COLO668 (cell line): ENCODE data around the gene CHRDL2.

Source experiments
- DNase-seq: peaks from one replicate; lab custom pipeline; 2025; ENCODE audit not compliant: unreplicated experiment; lab: John Stamatoyannopoulos, UW

The CHRDL2 gene

GRCh38 chr11:74749127-74749964 is 18.1 kb upstream of the CHRDL2 start:
- peak; percentile 61 for DNase-seq

DNA sequence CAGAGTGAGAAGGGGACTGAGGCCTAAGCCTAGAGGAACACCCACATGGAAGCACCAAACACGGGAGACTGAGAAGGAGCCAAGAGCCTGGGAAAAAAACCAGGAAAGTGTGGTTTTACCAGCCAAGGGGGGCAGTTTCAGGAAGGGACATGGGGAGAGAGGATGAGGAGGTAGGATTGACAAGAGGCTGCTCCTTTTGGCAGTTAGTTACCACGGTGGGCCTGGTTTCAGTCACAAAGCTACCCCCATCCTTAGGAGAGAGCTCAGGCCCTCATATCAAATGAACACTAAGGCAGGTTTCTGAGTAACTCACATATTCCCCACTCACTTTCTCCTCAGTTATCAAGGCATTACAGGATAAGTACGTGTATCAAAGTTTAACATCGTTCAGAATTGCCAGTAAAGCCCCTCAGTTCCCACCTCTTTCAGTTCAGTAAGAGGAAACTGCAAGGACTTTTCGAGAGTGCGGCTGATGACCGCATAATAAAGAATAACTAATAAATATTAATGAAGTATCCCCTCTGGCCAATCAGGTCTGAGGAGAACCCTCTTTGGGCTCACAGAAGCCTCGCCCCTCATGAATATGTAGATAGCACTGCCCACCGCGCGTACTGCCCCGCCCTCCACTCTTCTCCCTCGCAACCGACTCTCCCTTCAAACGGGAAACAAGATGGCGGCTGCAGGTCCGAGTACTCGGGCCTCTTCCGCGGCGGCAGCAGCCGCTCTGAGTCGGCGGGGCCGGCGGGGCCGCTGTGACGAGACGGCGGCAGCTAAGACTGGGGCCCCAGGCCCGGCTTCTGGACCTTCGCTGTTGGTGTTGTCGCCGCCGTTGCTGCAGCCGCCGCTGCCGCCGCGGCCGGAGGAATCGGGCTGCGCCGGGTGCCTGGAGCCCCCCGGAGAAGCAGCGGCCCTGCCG is 17.2 kb upstream of the CHRDL2 start, which contains the start of gene RNF169:
RNF169 (plus strand) TSS at position 639 of the 916 bp plus-strand sequence; CDS start at position 671, 32 bp downstream.
- DNase-seq = peak; percentile 87

GRCh38 chr11:74746868-74747267 is 15.6 kb upstream of the CHRDL2 start:
- no peak for DNase-seq

DNA sequence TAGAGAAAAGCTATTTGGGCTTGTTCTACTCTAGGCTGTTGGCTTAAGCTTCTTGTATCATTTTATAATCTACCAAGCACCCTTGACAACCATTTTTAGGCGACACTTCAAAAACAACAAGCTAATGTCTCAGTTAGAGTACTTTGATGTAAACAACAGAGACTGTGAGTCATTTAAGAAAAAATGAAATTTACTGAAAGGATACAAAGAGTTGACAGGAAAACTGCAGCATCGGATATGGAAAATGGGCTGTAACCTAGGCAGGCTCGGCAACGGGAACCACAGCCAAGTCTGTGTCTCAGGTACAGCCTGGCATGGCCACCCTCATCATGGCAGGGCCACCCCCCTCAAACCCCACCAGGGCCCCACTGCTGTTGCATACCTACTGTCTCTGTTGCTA is 13.1 kb upstream of the CHRDL2 start:
- no peak for DNase-seq

DNA sequence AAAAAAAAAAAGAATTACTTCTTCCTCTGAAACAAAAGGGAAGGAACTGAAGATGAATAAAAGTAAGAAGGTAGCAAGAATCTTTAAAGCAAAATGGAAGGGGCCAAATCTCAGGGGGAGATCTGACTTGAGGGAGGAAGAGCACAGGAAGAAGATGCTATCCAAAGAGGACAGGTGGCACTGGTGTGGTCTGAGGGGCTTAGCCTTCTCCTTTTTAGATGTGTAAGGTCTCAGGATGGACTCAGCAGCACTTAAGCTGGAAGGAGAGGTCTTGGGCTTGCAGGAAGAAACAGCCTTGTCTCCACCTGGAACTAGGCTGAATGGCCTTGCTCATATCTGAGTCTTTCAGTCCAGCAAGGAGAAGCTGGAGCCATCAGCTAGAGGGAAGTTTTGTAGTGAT is 12.4 kb upstream of the CHRDL2 start:
- DNase-seq = no peak

DNA sequence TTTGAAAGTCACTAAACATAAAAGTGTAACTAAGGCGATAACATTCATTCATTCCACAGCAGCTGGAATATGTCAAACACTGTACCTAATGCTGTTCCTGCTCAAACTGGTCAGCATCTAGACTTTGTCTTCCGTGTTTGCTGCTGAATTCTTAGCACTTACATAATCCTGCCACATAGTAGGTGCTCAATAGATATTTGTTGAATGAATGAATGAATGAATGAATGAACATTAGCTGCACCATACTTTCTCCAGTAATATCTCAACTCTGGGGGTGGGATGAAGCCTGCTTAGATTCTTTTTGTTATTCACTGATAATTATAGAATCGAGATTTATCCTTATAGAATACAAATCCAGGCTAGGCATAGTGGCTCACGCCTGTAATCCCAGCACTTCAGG is 10.8 kb upstream of the CHRDL2 start:
- DNase-seq = no peak

DNA sequence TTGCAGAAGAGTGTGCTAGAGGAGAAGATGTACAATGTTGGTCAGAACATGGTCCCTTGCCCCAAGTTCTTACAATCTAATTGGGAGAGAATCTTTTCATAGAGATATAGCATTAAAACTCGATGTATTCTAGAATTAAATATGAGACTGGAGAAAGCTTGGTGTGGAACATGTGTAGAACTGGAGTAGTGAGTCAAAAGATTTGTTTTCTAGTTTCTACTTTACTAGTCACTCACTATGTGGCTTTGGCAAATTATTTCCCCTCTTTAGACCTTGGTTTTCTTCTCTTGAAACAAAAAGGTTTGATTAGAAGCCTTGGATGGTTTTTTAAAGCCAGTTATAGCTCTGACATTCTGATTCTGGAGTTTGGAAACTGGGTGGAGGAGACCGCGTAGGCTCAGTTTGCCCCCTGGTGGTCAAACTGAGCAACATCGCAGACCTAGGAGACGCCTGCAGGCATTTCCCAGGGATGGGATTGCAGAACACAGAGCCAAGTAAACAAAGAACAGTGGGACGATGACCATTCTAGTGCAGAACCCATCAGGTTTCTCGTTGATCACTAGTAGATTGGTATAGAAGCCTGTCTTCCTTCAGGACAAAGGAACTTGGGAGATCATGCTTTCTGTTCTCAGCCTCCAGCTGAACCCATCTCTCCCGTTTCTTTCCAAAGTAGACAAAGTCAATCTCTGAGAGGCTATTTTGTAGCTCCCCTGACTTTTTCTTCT is 8.5 kb upstream of the CHRDL2 start:
- peak; percentile 47 for DNase-seq

DNA sequence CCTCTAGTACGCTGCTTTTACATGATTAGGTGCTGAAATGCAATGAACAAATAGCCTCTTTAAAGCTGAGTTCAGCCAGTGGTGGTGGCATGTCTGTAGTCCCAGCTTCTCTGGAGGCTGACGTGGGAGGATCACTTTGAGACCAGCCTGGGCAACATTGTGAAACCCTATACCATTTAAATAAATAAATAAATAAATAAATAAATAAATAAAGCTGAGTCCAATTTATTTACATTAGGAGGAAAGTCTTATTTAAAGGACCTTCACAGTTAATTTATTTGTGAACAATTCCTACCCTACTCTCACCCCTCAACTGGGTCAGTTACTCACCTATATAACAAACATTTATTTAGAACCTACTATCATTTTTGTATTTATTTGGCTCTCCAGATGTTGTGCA is 4.8 kb upstream of the CHRDL2 start:
- no peak for DNase-seq

DNA sequence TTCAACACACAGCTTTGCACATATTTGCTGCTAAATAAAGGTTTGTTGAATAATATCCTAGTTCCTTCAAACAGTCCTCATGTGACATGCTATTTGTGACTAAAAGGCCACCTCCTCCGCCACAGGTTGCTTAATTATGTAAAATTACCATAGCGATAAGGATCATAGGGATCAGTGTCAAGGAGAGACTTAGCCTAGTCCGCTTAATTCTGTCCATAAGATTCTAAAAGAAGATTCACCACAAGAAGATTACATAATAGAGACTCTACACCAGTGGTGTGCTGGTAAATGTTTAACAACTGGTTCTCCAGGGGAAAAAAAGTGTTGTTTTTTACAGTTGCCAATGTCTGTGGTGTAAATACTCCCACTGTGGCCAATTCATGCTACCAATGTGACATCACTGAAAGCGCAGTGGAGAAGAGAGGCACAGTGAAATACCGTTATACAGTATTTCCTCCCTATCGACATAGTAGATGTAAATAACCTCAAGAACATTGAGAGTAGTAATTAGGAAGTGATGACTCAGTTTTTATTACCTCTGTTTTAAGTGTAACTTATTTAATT is 4.2 kb upstream of the CHRDL2 start:
- no peak for DNase-seq

- DNase-seq = no peak
These were observed 3.3 kb upstream of the CHRDL2 start for GRCh38 chr11:74734559-74734925.

DNA sequence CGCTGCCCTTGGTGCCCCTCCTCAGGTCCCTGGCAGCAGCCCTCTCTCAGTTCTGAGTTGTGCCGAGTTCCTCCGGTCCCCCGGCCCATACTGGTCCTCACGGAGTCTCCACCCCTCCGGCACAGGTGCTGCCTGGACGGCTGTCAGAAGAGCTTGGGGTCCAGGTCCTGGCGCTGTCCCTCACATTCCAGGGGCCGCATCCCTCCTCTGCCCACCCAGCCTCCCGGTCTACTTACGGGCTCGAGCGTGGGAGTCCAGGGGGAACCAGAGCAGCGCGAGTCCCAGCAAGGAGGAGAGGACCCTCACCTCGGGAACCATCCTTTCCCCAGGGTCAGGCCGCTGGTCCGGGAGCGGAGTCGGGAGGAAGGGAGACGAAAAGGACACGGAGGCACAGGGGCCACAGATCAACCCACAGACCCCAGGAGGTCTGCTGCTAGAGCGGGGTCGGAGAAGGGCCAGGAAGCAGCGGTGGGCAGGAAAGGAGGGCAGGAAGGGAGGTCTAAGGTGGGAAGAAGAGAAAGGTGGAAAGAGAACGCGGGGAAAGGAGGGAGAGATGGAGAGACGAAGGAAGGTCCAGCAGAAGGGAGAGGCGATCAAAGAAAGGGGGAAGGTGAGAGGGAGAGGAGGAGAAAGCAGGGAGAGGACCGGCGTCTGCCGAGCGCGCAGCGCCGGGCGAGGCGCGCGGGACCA is 510 bp downstream of the CHRDL2 start:
- no peak for DNase-seq

GRCh38 chr11:74729397-74729796 is 1.8 kb downstream of the CHRDL2 start:
- DNase-seq = no peak

DNA sequence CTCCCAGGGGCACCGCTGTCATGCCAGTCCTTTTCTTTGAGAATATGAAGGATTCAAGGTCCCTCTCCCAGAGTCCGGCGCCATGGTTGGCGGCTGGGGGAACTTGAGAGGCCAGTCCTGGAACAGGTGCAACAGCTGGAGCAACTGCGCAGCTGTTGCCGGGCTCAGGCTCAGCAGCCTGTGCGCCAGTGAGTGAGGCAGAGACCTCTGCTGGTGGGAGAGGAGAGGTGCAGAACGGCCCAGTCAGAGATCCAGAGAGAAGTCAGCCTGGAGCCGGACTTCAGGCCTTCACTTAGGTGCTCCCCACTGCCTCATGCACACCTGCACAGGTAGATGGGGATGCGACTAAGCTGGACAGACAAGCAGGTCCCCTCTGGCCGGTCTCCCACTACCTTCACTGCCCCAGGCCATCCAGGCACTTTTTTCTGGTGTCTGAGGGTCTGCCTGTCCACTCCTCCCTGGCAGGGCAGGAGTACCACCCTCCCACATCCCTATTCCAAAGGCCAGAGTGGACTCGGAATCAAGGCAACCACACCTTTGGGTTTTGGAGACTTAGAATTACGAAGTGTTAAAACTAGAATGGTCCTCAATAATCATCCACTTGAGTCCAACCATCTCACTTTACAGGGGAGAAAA is 4.6 kb downstream of the CHRDL2 start:
- peak; percentile 80 for DNase-seq

GRCh38 chr11:74725701-74726100 is 5.5 kb downstream of the CHRDL2 start:
- no peak for DNase-seq

GRCh38 chr11:74723511-74723910 is 7.7 kb downstream of the CHRDL2 start:
- DNase-seq = no peak

GRCh38 chr11:74721479-74721835 is 9.8 kb downstream of the CHRDL2 start:
- DNase-seq = no peak

DNA sequence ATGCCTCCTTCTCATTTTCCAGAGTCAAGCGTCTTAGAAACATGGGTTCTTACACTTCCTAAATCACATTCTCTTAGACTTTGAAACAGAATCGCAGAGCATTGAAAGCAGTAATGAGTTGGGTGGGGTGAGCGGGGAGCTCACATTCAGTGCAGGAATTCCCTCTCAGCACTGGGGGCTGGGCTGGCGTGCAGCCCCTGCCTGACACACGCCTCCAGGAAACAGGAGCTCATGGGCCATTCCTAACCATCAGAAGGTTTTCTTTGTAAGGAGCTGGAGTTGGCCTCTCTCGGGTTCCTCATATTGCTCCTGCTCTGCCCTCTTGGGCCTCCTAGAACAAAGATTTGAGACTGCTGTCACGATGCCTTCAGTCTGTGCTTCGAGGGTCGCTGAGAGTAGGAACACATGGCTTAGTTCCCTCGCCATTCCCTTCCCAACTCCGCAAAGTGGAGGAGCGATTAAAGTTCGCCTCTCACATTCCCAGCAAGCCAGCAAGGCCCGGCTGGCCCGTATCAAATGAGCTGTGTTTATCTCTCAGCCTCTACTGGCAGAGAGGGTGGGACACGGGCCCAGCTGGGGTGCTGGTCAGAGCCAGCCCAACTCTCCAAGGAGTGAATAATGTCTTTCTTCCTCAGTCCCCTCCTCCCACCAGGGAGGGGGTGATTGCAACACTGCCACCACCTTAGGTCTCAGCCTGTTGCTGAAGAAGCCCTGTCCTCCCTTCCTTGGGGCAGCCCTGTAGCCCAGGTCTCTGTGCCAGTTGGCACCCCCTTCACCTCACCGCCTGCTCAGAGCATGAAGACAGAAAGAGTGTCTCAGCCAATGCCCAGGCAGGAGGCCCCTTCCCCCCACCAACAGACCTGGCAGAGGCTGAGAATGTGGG is 10.4 kb downstream of the CHRDL2 start:
- no peak for DNase-seq

DNA sequence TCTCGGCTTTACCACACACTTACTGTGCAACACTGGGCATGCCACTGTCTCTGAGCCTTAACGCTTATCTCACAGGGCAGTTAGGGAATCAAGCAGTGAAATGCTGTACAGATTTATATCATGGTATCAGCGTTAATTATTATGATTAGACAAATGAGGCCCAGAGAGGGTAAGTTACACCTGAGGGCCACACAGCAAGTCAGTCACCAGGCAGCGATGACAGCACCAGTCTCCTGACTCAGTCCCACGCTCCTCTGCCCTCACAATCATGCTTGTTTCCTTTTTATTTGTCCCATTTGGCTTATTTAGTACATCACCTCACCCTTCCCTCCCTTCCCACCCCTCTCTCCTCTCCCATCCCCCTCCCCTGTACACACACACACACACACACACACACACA is 12.2 kb downstream of the CHRDL2 start:
- no peak for DNase-seq
